ENCODE results near the gene ELP5. TPM values are rescaled to one million over a fixed set of nuclear protein-coding genes. Genes with fewer than 3 reads are reported as not detected.

ELP5 gene
- total RNA-seq, 2 experiments from 2014 or later, result 84.6 to 97.3 TPM

- TSS peak; percentile 45 for BruUV-seq (replicated peaks)
Measured at GRCh38 chr17:7235693-7236665, 16.0 kb upstream of the ELP5 start.

GRCh38 chr17:7236808-7237207 lies 15.2 kb upstream of the ELP5 start:
- H3K4me1 ChIP-seq (ENCODE audit: insufficient read depth, low read length, poor library complexity, severe bottlenecking), result peaks cover 58% of the 10 kb centered on the region
- no peaks in the 10 kb centered on the region for H3K9me2 ChIP-seq (ENCODE audit: insufficient read depth, low read length)
- CTCF ChIA-PET (ENCODE audit: unreplicated experiment), result no interaction called here
- H3K4me2 ChIP-seq (ENCODE audit: low read length), result peak overlapping the region; percentile 82
- no peak overlapping the region for H2AFZ ChIP-seq (ENCODE audit: low read length)
- H3K79me2 ChIP-seq (ENCODE audit: insufficient read depth, low read depth, low read length), result peaks cover 49% of the 10 kb centered on the region
- DNase-seq (ENCODE audit: low spot score), result no peak
- H3K27ac ChIP-seq (ENCODE audit: low read depth, low read length, poor library complexity, severe bottlenecking), result peak overlapping the region; percentile 86
- H3K4me3 ChIP-seq (ENCODE audit: low read depth, low read length, poor library complexity, severe bottlenecking), result peak overlapping the region; percentile 100
- peaks cover 52% of the 10 kb centered on the region for H3K36me3 ChIP-seq (ENCODE audit: insufficient read depth, low read length)
- TF ChIP-seq CTCF (conservative IDR thresholded peaks at IDR 0.05; ENCODE audit: low read length), result no peak
- TF ChIP-seq EZH2phosphoT487 (IDR thresholded peaks at IDR 0.05; ENCODE audit: borderline replicate concordance, low read depth, low read length), result no peak
- no TSS peak for BruUV-seq (replicated peaks)
- POLR2A ChIA-PET, result no interaction called here
- H4K20me1 ChIP-seq (ENCODE audit: insufficient read depth, low read length), result peaks cover 17% of the 10 kb centered on the region
- H3K9me3 ChIP-seq (ENCODE audit: low read length), result no peaks in the 10 kb centered on the region
- intact Hi-C loops (cut with micrococcal nuclease; ENCODE audit: unreplicated experiment), result loop anchor here (5.0 kb wide), 1 partner anchor 245 kb away; the partner anchor contains the start of genes POLR2A and SLC35G6

More at GRCh38 chr17:7235693-7236665, 16.0 kb upstream of the ELP5 start:
- H3K36me3 ChIP-seq (ENCODE audit: insufficient read depth, low read length), result peaks cover 56% of the 10 kb centered on the region
- H2AFZ ChIP-seq (ENCODE audit: low read length), result no peak overlapping the region
- peak overlapping the region; percentile 97 for H3K4me3 ChIP-seq (ENCODE audit: low read depth, low read length, poor library complexity, severe bottlenecking)
- H3K79me2 ChIP-seq (ENCODE audit: insufficient read depth, low read depth, low read length), result peaks cover 53% of the 10 kb centered on the region
- H3K9me2 ChIP-seq (ENCODE audit: insufficient read depth, low read length), result no peaks in the 10 kb centered on the region
- no peak for DNase-seq (ENCODE audit: low spot score)
- peak overlapping the region; percentile 98 for H3K4me2 ChIP-seq (ENCODE audit: low read length)
- TF ChIP-seq EZH2phosphoT487 (IDR thresholded peaks at IDR 0.05; ENCODE audit: borderline replicate concordance, low read depth, low read length) (no peak), CTCF (conservative IDR thresholded peaks at IDR 0.05; ENCODE audit: low read length) (no peak)
- peaks cover 53% of the 10 kb centered on the region for H3K4me1 ChIP-seq (ENCODE audit: insufficient read depth, low read length, poor library complexity, severe bottlenecking)
- H4K20me1 ChIP-seq (ENCODE audit: insufficient read depth, low read length), result peaks cover 19% of the 10 kb centered on the region
- ChIA-PET POLR2A (no interaction called here), CTCF (ENCODE audit: unreplicated experiment) (no interaction called here)
- intact Hi-C loops (cut with micrococcal nuclease; ENCODE audit: unreplicated experiment), result loop anchor here (5.0 kb wide), 1 partner anchor 246 kb away; the partner anchor contains the start of genes POLR2A and SLC35G6
- peak overlapping the region; percentile 65 for H3K27ac ChIP-seq (ENCODE audit: low read depth, low read length, poor library complexity, severe bottlenecking)
- no peaks in the 10 kb centered on the region for H3K9me3 ChIP-seq (ENCODE audit: low read length)

Measured in OCI-LY7 (cell line).